RKO (cell line): ENCODE results near the gene ZNF235.
"Not testable (repeated sequence)": the region's sequence is repeated elsewhere in the genome, so short reads cannot be mapped to it uniquely, and the experiment has no call there.

Experiments used
- DNase-seq: peaks from one replicate; pipeline ENCODE4 v3.0.0-alpha.2; 2016; ENCODE audit warnings: low spot score

The ZNF235 gene

GRCh38 chr19:44255705-44256411 lies 49.0 kb downstream of the ZNF235 start:
- no peak for DNase-seq

- no peak for DNase-seq
These were observed 50.3 kb downstream of the ZNF235 start for GRCh38 chr19:44254496-44254895.

- not testable (repeated sequence) for DNase-seq
These were observed 51.4 kb downstream of the ZNF235 start for GRCh38 chr19:44253392-44253791.

GRCh38 chr19:44252332-44252731 lies 52.5 kb downstream of the ZNF235 start:
- DNase-seq: not testable (repeated sequence)

GRCh38 chr19:44236384-44236783 lies 68.4 kb downstream of the ZNF235 start:
- DNase-seq: no peak
